HepG2 (cell line): ENCODE data around the gene CAGE1. TPM values are rescaled to one million over a fixed set of nuclear protein-coding genes. Genes with fewer than 3 reads are reported as not detected.

Experiments
- ATF7 ChIP-seq, 2 experiments: fragments of 450-650 bp in 1 of 2; sonication (generic) in 1 of 2; formaldehyde crosslinking in 1 of 2; IDR thresholded peaks; 2 replicates each; pipeline versions ENCODE4 v1.4.0 to v1.6.1; 2016 to 2020; ENCODE audit warnings: antibody characterized with exemption in 1 of 2, mild to moderate bottlenecking in 1 of 2, missing genetic modification reagents in 1 of 2
- DNMT3B ChIP-seq: conservative IDR thresholded peaks from 2 replicates; pipeline ENCODE4 v1.6.1; 2016; ENCODE audit warnings: missing biosample characterization, control low read depth
- MAZ ChIP-seq, 2 experiments: sonication (generic) in 1 of 2; formaldehyde crosslinking in 1 of 2; IDR thresholded peaks; 2 replicates each; pipeline versions ENCODE4 v1.5.0 to v1.6.1; 2012 to 2020; ENCODE audit warnings: low read depth in 2 of 2, mild to moderate bottlenecking in 2 of 2, borderline replicate concordance in 1 of 2, improper control_type of control experiment in 1 of 2, low read length in 1 of 2, missing genetic modification reagents in 1 of 2, moderate library complexity in 1 of 2
- MYNN ChIP-seq: sonication (generic); formaldehyde crosslinking; IDR thresholded peaks from 2 replicates; pipeline ENCODE4 v1.4.0; 2020; ENCODE audit warnings: mild to moderate bottlenecking, low read depth, missing genetic modification reagents
- SKI ChIP-seq: fragments of 450-650 bp; IDR thresholded peaks from one replicate; pipeline ENCODE4 v1.6.1; 2018; ENCODE audit warnings: mild to moderate bottlenecking; ENCODE audit not compliant: partially characterized antibody
- YEATS2 ChIP-seq: sonication (generic); formaldehyde crosslinking; IDR thresholded peaks from 2 replicates; pipeline ENCODE4 v1.4.0; 2020; ENCODE audit warnings: missing genetic modification reagents, borderline replicate concordance
- ZBTB8A ChIP-seq: sonication (generic); formaldehyde crosslinking; IDR thresholded peaks from 2 replicates; pipeline ENCODE4 v1.4.0; 2020; ENCODE audit warnings: mild to moderate bottlenecking, low read depth, missing genetic modification reagents, borderline replicate concordance
- ZFP36 ChIP-seq: fragments of 150-350 bp; IDR thresholded peaks from 2 replicates; pipeline ENCODE4 v1.6.1; 2018; ENCODE audit warnings: borderline replicate concordance, low read length, low read depth; ENCODE audit not compliant: partially characterized antibody
- ZNF17 ChIP-seq: sonication (generic); formaldehyde crosslinking; IDR thresholded peaks from 2 replicates; pipeline ENCODE4 v1.5.0; 2020; ENCODE audit warnings: mild to moderate bottlenecking, missing genetic modification reagents
- ZNF383 ChIP-seq: sonication (generic); formaldehyde crosslinking; IDR thresholded peaks from 2 replicates; pipeline ENCODE4 v1.4.0; 2020; ENCODE audit warnings: missing genetic modification reagents, mild to moderate bottlenecking, borderline replicate concordance
- ZNF678 ChIP-seq: sonication (generic); formaldehyde crosslinking; IDR thresholded peaks from 2 replicates; pipeline ENCODE4 v1.4.0; 2020; ENCODE audit warnings: mild to moderate bottlenecking, missing genetic modification reagents
- ZNF749 ChIP-seq: sonication (generic); formaldehyde crosslinking; IDR thresholded peaks from 2 replicates; pipeline ENCODE4 v1.8.0; 2022; ENCODE audit warnings: mild to moderate bottlenecking, missing genetic modification reagents, moderate library complexity, borderline replicate concordance
- ZNF777 ChIP-seq: sonication (generic); formaldehyde crosslinking; IDR thresholded peaks from 2 replicates; pipeline ENCODE4 v1.4.0; 2020; ENCODE audit warnings: missing genetic modification reagents
- ZNF792 ChIP-seq: IDR thresholded peaks from 2 replicates; pipeline ENCODE4 v1.6.1; 2016
- polyA plus RNA-seq, 8 experiments: library from polyadenylated mRNA; depleted of rRNA in 3 of 8; stranded (reverse) in 7 of 8; unstranded in 1 of 8; fragments of >200 nt; fragmentation: Illumina TruSeq in 4 of 8; extraction: Trizol in 4 of 8; gene quantifications; 2 replicates each; pipeline versions ENCODE4 v1.2.1 to v1.2.3, GENCODE V29; 2011 to 2016; ENCODE audit warnings: low read depth in 4 of 8, missing spikeins in 1 of 8, mixed read lengths in 1 of 8; ENCODE audit not compliant: insufficient read depth in 1 of 8
- total RNA-seq, 5 experiments: library from RNA; depleted of rRNA; stranded (reverse); fragments of >200 nt; fragmentation: Illumina TruSeq; extraction: Trizol; gene quantifications; 2 replicates each; pipeline ENCODE4 v1.2.3, GENCODE V29; 2016; ENCODE audit warnings: low read depth in 1 of 5
- TF ChIP-seq, protein P1 (sequence below): sonication (generic); formaldehyde crosslinking; IDR thresholded peaks from 2 replicates; pipeline ENCODE4 v1.8.0; 2022; ENCODE audit warnings: mild to moderate bottlenecking, missing genetic modification reagents; ENCODE audit not compliant: insufficient replicate concordance
- TF ChIP-seq, protein P2 (sequence below): sonication (generic); formaldehyde crosslinking; IDR thresholded peaks from 2 replicates; pipeline ENCODE4 v1.4.0; 2020; ENCODE audit warnings: missing genetic modification reagents
- TF ChIP-seq, protein P3 (sequence below): IDR thresholded peaks from 2 replicates; pipeline ENCODE4 v1.6.1; 2018; ENCODE audit warnings: missing genetic modification reagents, mild to moderate bottlenecking, missing compliant biosample characterization
- TF ChIP-seq, protein P4 (sequence below): fragments of 450-650 bp; IDR thresholded peaks from 2 replicates; pipeline ENCODE4 v1.6.1; 2017
- TF ChIP-seq, protein P5 (sequence below): sonication (generic); formaldehyde crosslinking; conservative IDR thresholded peaks from 2 replicates; pipeline ENCODE4 v1.4.0; 2020; ENCODE audit warnings: mild to moderate bottlenecking, missing genetic modification reagents, moderate library complexity

Gene CAGE1
- total and polyA plus RNA-seq, 2 of the 13 experiments (the other 11 are each of a cell fraction or from before 2014, with no cell fraction given), result 0.03 to 0.15 TPM

DNA sequence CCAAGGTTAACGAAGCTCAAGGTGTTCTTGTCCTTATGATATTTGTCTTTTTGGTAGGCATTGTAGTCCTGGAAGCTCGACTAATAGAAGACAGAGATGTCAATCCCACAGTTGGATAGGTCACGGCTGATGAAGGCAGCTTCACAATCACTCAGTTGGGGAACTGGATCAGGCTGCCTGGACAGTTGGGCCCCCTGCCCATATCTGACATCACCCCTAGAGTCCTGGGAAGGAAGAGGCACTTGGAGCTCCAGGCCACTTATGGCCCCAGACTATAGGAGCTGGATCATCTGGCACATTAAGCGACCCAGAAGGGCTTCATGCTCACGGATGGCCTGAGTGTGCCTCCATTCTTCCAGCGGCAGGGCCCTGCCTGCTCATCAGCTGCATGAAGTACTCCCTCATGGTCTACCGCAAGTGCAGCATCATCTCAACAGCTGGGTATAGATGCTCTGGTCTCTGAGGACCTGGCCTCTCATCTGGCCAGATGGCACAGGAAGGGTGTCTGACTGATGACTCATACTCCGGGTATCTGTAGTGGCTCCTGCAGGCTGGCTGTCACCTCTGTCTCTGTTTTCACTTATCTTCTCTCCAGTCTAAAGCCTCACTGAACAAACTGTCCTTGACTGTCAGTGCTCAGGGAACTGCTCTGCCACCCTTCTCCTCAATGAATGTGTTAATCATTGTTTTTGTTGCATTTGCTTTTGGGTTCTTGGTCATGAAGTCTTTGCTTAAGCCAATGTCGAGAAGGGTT is 47.4 kb downstream of the CAGE1 start (continued):
- TF ChIP-seq, protein P1, sequence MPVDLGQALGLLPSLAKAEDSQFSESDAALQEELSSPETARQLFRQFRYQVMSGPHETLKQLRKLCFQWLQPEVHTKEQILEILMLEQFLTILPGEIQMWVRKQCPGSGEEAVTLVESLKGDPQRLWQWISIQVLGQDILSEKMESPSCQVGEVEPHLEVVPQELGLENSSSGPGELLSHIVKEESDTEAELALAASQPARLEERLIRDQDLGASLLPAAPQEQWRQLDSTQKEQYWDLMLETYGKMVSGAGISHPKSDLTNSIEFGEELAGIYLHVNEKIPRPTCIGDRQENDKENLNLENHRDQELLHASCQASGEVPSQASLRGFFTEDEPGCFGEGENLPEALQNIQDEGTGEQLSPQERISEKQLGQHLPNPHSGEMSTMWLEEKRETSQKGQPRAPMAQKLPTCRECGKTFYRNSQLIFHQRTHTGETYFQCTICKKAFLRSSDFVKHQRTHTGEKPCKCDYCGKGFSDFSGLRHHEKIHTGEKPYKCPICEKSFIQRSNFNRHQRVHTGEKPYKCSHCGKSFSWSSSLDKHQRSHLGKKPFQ (CRISPR knock-in tag), result no peak
- TF ChIP-seq, protein P2, sequence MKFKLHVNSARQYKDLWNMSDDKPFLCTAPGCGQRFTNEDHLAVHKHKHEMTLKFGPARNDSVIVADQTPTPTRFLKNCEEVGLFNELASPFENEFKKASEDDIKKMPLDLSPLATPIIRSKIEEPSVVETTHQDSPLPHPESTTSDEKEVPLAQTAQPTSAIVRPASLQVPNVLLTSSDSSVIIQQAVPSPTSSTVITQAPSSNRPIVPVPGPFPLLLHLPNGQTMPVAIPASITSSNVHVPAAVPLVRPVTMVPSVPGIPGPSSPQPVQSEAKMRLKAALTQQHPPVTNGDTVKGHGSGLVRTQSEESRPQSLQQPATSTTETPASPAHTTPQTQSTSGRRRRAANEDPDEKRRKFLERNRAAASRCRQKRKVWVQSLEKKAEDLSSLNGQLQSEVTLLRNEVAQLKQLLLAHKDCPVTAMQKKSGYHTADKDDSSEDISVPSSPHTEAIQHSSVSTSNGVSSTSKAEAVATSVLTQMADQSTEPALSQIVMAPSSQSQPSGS (CRISPR knock-in tag), result peak; percentile 66; the same call in 1 of the 2 replicates
- TF ChIP-seq, protein P3, sequence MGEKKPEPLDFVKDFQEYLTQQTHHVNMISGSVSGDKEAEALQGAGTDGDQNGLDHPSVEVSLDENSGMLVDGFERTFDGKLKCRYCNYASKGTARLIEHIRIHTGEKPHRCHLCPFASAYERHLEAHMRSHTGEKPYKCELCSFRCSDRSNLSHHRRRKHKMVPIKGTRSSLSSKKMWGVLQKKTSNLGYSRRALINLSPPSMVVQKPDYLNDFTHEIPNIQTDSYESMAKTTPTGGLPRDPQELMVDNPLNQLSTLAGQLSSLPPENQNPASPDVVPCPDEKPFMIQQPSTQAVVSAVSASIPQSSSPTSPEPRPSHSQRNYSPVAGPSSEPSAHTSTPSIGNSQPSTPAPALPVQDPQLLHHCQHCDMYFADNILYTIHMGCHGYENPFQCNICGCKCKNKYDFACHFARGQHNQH (CRISPR knock-in tag), result peak; percentile 83
- TF ChIP-seq ZBTB8A (no peak), YEATS2 (CRISPR knock-in tag) (no peak; the same call in 1 of the 2 replicates), ZNF17 (CRISPR knock-in tag) (no peak), MAZ (IDR thresholded peaks at IDR 0.05; ENCODE audit: borderline replicate concordance, low read depth, low read length) (no peak), MAZ (CRISPR knock-in tag; IDR thresholded peaks at IDR 0.05; ENCODE audit: low read depth) (0 out of 2 replicates have a peak, but pooled peaks have one; percentile 31), ZNF383 (CRISPR knock-in tag) (no peak), ZNF777 (CRISPR knock-in tag) (no peak), ZNF792 (0 out of 2 replicates have a peak, but pooled peaks have one; percentile 41), MYNN (CRISPR knock-in tag) (no peak), ZFP36 (peak; percentile 67), ZNF678 (CRISPR knock-in tag) (no peak), DNMT3B (peak; percentile 75; the same call in 1 of the 2 replicates), SKI (peak; percentile 52), ATF7 (IDR thresholded peaks at IDR 0.05) (no peak), ATF7 (CRISPR knock-in tag; IDR thresholded peaks at IDR 0.05) (no peak), ZNF749 (CRISPR knock-in tag) (no peak)
- TF ChIP-seq, protein P4, sequence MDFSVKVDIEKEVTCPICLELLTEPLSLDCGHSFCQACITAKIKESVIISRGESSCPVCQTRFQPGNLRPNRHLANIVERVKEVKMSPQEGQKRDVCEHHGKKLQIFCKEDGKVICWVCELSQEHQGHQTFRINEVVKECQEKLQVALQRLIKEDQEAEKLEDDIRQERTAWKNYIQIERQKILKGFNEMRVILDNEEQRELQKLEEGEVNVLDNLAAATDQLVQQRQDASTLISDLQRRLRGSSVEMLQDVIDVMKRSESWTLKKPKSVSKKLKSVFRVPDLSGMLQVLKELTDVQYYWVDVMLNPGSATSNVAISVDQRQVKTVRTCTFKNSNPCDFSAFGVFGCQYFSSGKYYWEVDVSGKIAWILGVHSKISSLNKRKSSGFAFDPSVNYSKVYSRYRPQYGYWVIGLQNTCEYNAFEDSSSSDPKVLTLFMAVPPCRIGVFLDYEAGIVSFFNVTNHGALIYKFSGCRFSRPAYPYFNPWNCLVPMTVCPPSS, result no peak
- TF ChIP-seq, protein P5, sequence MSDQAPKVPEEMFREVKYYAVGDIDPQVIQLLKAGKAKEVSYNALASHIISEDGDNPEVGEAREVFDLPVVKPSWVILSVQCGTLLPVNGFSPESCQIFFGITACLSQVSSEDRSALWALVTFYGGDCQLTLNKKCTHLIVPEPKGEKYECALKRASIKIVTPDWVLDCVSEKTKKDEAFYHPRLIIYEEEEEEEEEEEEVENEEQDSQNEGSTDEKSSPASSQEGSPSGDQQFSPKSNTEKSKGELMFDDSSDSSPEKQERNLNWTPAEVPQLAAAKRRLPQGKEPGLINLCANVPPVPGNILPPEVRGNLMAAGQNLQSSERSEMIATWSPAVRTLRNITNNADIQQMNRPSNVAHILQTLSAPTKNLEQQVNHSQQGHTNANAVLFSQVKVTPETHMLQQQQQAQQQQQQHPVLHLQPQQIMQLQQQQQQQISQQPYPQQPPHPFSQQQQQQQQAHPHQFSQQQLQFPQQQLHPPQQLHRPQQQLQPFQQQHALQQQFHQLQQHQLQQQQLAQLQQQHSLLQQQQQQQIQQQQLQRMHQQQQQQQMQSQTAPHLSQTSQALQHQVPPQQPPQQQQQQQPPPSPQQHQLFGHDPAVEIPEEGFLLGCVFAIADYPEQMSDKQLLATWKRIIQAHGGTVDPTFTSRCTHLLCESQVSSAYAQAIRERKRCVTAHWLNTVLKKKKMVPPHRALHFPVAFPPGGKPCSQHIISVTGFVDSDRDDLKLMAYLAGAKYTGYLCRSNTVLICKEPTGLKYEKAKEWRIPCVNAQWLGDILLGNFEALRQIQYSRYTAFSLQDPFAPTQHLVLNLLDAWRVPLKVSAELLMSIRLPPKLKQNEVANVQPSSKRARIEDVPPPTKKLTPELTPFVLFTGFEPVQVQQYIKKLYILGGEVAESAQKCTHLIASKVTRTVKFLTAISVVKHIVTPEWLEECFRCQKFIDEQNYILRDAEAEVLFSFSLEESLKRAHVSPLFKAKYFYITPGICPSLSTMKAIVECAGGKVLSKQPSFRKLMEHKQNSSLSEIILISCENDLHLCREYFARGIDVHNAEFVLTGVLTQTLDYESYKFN (CRISPR knock-in tag), result peak; percentile 74; the same call in 1 of the 2 replicates
